HuH-7 (cell line): ENCODE results near the gene RASA3.
"Not testable (repeated sequence)": the region's sequence is repeated elsewhere in the genome, so short reads cannot be mapped to it uniquely, and the experiment has no call there.

Experiments
- DNase-seq: peaks from one replicate; pipeline ENCODE4 v3.0.0; 2011; ENCODE audit warnings: low spot score

RASA3 gene

DNA sequence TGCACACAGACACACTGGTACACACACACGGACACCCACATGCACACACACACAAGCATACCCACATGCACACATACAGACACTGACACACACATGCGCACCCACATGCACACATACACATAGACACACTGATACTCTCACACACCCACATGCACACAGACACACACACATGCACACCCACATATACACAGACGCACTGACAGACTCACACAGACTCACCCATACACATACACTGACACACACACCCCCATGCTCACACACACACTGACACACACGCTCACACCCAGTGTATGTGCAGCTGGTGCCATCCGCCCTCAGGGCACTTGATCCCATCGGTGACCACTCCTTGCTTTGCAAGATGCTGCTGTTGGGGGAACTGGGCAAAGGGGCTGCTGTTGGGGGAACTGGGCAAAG lies 9.7 kb upstream of the RASA3 start:
- no peak for DNase-seq

- DNase-seq: no peak
These were observed 9.0 kb upstream of the RASA3 start for GRCh38 chr13:114141261-114141996.

GRCh38 chr13:114140906-114141250 lies 8.5 kb upstream of the RASA3 start:
- no peak for DNase-seq

GRCh38 chr13:114140131-114140905 lies 7.9 kb upstream of the RASA3 start:
- DNase-seq: no peak

- DNase-seq: no peak
These were observed 4.2 kb upstream of the RASA3 start for GRCh38 chr13:114136576-114136975.

DNA sequence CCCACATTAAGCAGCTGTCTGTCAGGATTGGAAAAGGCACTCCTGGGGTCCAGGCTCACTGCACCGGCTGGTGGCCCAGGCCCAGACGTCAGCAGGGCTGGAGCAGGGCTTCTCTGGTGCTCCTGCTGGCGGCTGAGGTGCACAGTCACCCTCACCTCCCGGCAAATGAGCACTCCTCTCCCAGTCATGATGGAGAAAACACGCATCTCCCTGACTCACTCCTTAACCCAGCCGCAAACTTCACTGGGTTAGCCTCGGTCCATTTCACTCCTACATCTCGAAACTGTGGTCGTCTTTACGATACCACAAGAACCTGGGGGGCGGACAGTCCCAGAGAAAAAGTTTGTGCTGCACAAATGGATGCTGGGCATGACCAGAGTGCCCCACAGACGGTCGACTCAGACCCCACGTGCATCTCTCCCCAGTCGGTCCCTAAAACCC lies 3.3 kb upstream of the RASA3 start:
- DNase-seq: no peak

DNA sequence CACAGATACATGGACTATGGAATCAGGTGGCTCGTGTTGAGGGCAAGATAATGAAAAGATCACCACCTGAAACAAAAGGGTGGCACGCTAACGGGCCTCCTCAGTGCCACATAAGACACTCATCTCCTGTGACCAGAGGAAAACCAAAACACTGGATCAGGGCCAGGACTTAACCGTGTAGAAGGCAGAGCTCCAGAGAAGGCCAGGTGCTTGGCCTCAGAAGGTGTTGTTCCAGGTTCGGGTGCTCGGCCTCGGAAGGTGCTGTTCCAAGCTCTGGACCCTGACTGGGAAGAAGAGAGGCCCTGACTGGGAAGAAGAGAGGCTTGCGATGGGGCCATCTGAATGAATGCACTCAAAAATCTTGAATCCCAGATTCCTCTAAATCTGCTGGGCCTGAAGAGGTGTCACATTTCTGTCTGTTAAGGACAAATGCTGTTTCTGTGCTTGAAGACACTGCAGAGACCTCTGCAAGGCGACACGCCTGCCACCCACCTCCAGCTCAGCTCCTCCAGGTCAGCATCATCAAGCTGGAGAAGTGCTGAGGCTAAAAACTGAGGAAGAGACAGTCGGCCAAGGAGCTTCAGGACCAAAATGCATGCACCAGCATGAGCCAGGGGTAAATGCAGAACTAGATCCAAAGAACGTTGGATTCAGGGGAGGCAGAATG lies 2.7 kb upstream of the RASA3 start:
- DNase-seq: no peak

DNA sequence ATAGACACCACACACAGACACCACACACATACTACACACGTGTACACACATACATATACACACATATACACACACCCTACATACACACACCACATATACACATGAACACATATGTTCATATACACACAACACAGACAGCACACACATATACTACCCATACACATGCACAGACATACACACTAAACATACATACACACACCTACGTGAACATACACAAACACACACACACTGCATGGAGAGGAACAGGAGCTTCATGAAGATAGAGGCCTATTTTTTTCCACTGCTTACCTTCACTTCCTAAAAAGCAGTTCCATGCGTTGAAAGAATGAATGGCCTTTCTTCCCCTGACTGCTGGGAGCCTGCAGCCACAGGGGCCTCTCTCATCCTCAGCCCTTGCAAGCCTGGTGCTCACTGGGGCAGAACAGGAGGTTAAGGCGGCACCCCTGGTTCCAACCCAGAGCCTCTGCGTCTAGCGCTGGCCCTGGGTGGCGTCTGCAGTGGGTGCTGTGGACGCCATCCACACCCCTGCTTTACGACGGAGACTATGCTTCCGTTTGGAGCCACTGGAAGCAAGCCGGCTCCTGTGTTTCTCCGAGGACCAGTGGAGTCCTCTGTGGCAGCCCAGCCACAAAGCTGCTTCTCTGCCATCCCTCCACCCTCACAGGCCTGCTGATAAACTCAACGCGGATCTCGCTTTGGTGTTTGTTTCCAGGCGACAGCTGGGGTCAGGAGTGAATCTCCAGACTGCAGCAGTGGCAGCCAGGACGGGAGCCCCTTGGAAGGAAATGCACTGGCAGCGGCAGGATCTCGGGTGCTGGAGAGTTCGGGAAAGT lies 1.9 kb upstream of the RASA3 start:
- DNase-seq: no peak

GRCh38 chr13:114133552-114133951 lies 1.1 kb upstream of the RASA3 start:
- DNase-seq: not testable (repeated sequence)

DNA sequence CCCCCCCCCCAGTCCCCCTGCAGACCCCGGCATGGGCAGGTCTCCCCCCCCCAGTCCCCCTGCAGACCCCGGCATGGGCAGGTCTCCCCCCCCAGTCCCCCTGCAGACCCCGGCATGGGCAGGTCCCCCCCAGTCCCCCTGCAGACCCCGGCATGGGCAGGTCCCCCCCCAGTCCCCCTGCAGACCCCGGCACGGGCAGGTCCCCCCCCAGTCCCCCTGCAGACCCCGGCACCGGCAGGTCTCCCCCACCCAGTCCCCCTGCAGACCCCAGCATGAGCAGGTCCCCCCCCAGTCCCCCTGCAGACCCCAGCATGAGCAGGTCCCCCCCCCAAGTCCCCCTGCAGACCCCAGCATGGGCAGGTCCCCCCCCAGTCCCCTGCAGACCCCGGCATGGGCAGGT lies 703 bp upstream of the RASA3 start:
- not testable (repeated sequence) for DNase-seq

DNA sequence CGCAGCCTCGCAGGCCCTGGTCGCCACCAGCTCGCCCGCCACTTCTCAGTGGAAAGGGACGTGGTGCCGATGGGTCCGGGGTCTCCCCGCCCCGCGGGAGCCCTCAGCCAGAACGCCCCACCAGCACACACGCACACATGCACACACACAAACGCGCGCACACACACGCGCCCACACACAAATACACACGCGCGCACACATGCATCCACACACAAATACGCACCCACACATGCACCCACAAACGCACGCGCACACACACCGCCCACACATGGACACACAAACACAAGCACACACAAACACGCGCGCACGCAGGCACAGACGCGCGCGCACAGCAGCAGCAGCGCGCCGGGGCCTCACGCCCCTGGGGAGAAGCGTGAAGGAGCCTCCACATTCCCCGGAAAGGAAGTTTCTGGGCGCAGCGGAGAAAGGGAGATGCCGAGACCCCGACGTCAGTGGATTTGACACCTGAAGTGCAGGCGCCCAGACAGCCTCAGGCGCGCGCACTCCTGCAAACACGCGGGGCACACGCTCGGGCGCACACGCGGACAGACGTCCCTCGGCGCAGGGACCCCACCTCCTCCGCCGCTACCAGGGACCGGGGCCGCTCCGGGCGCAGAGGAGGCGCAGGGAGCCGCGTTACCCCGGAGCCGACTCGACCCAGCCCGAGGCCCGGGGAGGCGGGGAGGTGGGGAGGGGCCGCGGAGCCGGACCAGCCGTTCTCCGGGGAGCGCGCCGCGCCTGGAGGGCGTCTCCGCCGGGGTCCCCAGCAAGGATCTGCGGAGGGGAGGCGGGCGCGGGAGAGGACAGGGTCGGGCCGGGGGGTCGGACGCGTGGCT lies 622 bp downstream of the RASA3 start:
- no peak for DNase-seq

GRCh38 chr13:114130837-114131582 lies 1.4 kb downstream of the RASA3 start:
- no peak for DNase-seq

DNA sequence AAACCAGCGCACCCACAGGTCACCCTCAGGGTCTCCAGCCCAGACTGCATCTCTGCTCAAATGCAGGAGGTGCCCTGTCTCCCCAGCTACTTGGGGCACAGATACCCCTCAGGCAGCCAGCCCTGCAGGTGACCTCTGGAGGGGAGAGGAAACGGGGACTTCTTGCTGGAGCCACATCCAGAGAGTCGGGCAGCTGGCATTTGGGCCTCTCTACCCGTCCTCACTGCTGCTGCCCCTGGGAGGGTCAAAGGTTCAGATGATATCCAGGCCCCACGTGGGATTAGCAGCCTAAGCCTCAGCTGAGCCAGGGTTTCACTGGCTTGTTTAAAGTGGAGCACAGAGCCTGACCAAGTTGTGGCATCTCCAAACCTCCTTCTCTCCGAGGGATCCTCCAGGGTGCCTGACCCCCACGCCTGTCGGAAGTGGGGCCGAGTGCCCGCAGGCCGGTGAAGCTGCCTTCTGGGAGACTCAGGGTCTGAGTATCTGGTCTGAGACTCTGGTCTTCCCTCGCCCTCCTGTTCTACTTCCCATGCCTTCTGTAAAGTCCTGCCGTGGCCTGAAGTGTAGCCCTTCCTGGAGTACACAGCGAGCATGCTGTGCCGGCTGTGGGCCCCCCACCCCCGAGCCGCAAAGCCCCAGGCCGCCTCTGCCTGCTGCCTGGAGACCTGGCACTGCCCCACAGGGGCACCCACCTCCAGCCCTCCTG lies 2.1 kb downstream of the RASA3 start:
- no peak for DNase-seq

- no peak for DNase-seq
These were observed 2.8 kb downstream of the RASA3 start for GRCh38 chr13:114129649-114130062.

GRCh38 chr13:114128624-114129522 lies 3.5 kb downstream of the RASA3 start:
- DNase-seq: no peak

GRCh38 chr13:114128348-114128623 lies 4.1 kb downstream of the RASA3 start:
- no peak for DNase-seq

DNA sequence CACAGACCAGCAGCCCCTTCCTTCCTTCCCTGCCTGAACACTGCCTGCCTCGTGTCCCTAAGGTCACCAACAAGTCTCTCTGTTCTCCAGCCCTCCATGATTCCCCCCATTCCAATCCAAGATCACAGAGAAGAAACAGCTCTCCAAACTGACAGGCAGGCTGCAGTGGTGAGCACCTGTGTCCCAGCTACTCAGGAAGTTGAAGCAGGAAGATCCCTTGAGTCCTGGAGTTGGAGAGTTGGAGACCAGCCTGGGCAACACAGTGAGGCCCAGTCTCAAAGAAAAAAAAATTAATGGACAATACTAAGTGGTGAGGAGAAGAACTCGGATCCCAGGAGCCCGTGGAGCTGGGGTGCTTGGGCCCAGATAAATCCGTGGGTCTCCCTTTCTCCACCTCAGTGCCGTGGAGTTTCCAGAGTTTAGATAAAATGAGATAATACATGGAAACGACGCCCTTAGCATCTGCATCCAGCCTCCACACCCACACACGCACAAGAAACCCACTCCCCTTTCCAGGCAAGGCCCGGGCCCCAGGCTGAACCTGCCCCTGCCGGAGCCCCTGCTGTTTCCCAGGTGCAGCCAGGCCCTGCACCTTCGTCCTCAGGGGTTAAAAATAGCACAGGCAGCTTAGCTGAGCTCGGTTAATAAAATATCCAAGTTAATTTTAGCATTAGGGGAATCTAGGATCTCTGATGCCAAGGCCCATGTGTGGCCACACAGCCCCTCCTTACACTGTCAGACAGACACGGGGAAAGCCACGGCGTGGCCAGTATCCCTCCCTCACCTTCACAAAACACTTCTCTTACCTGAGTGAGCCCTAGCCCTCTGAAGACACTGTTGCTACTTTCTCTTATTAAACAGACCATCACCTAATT lies 4.7 kb downstream of the RASA3 start:
- no peak for DNase-seq
